K562 (cell line): Measurements from ENCODE around the gene GEMIN7. TPM values are rescaled to one million over a fixed set of nuclear protein-coding genes. Genes with fewer than 3 reads are reported as not detected.
A peak's percentile ranks its signal among the peaks of the same experiment; 100 is the strongest.

ENCODE experiments used
- AFF1 ChIP-seq, 2 experiments: fragments of 450-650 bp; IDR thresholded peaks; 2 replicates each; pipeline ENCODE4 v1.6.1; 2018; ENCODE audit warnings: mild to moderate bottlenecking in 2 of 2, low read depth in 1 of 2; ENCODE audit not compliant: partially characterized antibody in 2 of 2
- HMG20B ChIP-seq: fragments of 250-450 bp; sonication (Bioruptor Pico); IDR thresholded peaks from 2 replicates; pipeline ENCODE4 v1.5.0; 2021; ENCODE audit warnings: mild to moderate bottlenecking
- HOXB6 ChIP-seq: fragments of 250-450 bp; sonication (Bioruptor Pico); IDR thresholded peaks from 2 replicates; pipeline ENCODE4 v1.5.1; 2022; ENCODE audit warnings: mild to moderate bottlenecking, borderline replicate concordance
- MIER1 ChIP-seq: fragments of 450-650 bp; IDR thresholded peaks from 2 replicates; pipeline ENCODE4 v1.6.1; 2016; ENCODE audit warnings: antibody characterized with exemption, mild to moderate bottlenecking, low read depth
- SMC3 ChIP-seq: conservative IDR thresholded peaks from 2 replicates; pipeline ENCODE4 v1.6.1; 2011; ENCODE audit warnings: low read depth, low read length, improper control_type of control experiment; ENCODE audit not compliant: insufficient read depth
- TCF3 ChIP-seq: sonication (generic); formaldehyde crosslinking; IDR thresholded peaks from 2 replicates; pipeline ENCODE4 v1.4.0; 2020; ENCODE audit warnings: mild to moderate bottlenecking, missing genetic modification reagents
- ZBTB17 ChIP-seq: fragments of 450-650 bp; formaldehyde crosslinking; IDR thresholded peaks from 2 replicates; pipeline ENCODE4 v1.4.0; 2020; ENCODE audit warnings: mild to moderate bottlenecking
- ZNF444 ChIP-seq: fragments of 250-450 bp; sonication (Bioruptor Pico); IDR thresholded peaks from 2 replicates; pipeline ENCODE4 v1.4.0; 2020; ENCODE audit warnings: mild to moderate bottlenecking, moderate library complexity
- polyA plus RNA-seq, 8 experiments: library from polyadenylated mRNA; depleted of rRNA in 4 of 8; stranded (reverse) in 5 of 8; unstranded in 3 of 8; fragments of >200 nt; fragmentation: Nextera tagmentation in 2 of 8; fragmentation: Illumina TruSeq in 1 of 8; extraction: Ambion mirVana in 2 of 8; extraction: Trizol in 1 of 8; gene quantifications; 2 replicates each; pipeline versions ENCODE4 v1.2.1 to v1.2.3, GENCODE V29; 2011 to 2014; ENCODE audit warnings: inconsistent platforms in 1 of 8, missing spikeins in 1 of 8
- total RNA-seq, 7 experiments: library from RNA; depleted of rRNA in 6 of 7; stranded (reverse); fragments of >200 nt in 6 of 7; fragmentation: Illumina TruSeq in 2 of 7; extraction: Trizol in 2 of 7; gene quantifications; 2 replicates each; pipeline versions ENCODE4 v1.2.1 to v1.2.3, GENCODE V29; 2011 to 2021; ENCODE audit warnings: low replicate concordance in 1 of 7
- TF ChIP-seq, protein P1 (sequence below): sonication (generic); formaldehyde crosslinking; IDR thresholded peaks from 2 replicates; pipeline ENCODE4 v1.8.0; 2023; ENCODE audit warnings: missing genetic modification reagents, mild to moderate bottlenecking, borderline replicate concordance
- TF ChIP-seq, protein P2 (sequence below): IDR thresholded peaks from 3 replicates; pipeline ENCODE4 v1.6.1; 2011; ENCODE audit warnings: borderline replicate concordance, mild to moderate bottlenecking, moderate library complexity; ENCODE audit not compliant: insufficient read length; ENCODE audit errors: extremely low read depth

Gene GEMIN7
- total and polyA plus RNA-seq, 9 of the 15 experiments (the other 6 are each of a cell fraction or from before 2014, with no cell fraction given), result 23.1 to 124 (median 54.9) TPM

DNA sequence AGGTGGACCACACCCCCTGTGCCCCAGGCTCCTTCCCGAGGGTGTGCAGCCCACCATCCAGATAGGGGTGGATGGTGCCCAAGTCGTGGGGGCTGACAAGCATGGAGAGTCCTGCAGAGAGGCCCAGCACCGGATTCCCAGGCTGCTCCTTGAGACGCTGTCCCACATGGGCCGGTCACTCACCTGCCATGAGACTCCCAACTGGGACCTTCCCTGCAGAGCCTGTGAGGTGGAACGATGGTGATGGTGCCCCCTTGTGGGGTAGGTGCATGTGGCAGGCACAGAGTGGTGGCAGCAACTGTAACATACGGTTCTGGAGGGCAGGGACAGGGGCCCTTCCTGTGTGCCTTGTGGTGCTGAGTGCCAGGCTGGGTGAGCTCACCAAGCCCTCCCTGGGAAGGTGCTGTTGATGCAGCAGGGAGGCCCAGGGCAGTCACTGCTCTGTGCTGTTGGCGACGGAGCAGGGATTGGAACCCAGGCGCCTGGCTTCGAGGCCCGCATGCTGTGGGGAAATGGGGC lies 47.0 kb downstream of the GEMIN7 start (continued):
- TF ChIP-seq TCF3 (CRISPR knock-in tag) (no peak), SMC3 (peak; percentile 83), AFF1 (IDR thresholded peaks at IDR 0.05; ENCODE audit: low read depth in 1 of 2, partially characterized antibody in 2 of 2) (no peak), ZBTB17 (CRISPR knock-in tag) (no peak), HOXB6 (CRISPR knock-in tag) (no peak), MIER1 (no peak), HMG20B (CRISPR knock-in tag) (no peak), ZNF444 (CRISPR knock-in tag) (no peak)
- TF ChIP-seq, protein P1, sequence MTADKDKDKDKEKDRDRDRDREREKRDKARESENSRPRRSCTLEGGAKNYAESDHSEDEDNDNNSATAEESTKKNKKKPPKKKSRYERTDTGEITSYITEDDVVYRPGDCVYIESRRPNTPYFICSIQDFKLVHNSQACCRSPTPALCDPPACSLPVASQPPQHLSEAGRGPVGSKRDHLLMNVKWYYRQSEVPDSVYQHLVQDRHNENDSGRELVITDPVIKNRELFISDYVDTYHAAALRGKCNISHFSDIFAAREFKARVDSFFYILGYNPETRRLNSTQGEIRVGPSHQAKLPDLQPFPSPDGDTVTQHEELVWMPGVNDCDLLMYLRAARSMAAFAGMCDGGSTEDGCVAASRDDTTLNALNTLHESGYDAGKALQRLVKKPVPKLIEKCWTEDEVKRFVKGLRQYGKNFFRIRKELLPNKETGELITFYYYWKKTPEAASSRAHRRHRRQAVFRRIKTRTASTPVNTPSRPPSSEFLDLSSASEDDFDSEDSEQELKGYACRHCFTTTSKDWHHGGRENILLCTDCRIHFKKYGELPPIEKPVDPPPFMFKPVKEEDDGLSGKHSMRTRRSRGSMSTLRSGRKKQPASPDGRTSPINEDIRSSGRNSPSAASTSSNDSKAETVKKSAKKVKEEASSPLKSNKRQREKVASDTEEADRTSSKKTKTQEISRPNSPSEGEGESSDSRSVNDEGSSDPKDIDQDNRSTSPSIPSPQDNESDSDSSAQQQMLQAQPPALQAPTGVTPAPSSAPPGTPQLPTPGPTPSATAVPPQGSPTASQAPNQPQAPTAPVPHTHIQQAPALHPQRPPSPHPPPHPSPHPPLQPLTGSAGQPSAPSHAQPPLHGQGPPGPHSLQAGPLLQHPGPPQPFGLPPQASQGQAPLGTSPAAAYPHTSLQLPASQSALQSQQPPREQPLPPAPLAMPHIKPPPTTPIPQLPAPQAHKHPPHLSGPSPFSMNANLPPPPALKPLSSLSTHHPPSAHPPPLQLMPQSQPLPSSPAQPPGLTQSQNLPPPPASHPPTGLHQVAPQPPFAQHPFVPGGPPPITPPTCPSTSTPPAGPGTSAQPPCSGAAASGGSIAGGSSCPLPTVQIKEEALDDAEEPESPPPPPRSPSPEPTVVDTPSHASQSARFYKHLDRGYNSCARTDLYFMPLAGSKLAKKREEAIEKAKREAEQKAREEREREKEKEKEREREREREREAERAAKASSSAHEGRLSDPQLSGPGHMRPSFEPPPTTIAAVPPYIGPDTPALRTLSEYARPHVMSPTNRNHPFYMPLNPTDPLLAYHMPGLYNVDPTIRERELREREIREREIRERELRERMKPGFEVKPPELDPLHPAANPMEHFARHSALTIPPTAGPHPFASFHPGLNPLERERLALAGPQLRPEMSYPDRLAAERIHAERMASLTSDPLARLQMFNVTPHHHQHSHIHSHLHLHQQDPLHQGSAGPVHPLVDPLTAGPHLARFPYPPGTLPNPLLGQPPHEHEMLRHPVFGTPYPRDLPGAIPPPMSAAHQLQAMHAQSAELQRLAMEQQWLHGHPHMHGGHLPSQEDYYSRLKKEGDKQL (CRISPR knock-in tag), result no peak
- TF ChIP-seq, protein P2, sequence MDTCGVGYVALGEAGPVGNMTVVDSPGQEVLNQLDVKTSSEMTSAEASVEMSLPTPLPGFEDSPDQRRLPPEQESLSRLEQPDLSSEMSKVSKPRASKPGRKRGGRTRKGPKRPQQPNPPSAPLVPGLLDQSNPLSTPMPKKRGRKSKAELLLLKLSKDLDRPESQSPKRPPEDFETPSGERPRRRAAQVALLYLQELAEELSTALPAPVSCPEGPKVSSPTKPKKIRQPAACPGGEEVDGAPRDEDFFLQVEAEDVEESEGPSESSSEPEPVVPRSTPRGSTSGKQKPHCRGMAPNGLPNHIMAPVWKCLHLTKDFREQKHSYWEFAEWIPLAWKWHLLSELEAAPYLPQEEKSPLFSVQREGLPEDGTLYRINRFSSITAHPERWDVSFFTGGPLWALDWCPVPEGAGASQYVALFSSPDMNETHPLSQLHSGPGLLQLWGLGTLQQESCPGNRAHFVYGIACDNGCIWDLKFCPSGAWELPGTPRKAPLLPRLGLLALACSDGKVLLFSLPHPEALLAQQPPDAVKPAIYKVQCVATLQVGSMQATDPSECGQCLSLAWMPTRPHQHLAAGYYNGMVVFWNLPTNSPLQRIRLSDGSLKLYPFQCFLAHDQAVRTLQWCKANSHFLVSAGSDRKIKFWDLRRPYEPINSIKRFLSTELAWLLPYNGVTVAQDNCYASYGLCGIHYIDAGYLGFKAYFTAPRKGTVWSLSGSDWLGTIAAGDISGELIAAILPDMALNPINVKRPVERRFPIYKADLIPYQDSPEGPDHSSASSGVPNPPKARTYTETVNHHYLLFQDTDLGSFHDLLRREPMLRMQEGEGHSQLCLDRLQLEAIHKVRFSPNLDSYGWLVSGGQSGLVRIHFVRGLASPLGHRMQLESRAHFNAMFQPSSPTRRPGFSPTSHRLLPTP, result no peak
